GDM1 (cell line): ENCODE data around the gene RPLP2.

Experiments used
- DNase-seq: peaks from one replicate; lab custom pipeline; 2025; lab: John Stamatoyannopoulos, UW

The RPLP2 gene

GRCh38 chr11:824292-824880 lies 14.6 kb downstream of the RPLP2 start:
- DNase-seq, result no peak

DNA sequence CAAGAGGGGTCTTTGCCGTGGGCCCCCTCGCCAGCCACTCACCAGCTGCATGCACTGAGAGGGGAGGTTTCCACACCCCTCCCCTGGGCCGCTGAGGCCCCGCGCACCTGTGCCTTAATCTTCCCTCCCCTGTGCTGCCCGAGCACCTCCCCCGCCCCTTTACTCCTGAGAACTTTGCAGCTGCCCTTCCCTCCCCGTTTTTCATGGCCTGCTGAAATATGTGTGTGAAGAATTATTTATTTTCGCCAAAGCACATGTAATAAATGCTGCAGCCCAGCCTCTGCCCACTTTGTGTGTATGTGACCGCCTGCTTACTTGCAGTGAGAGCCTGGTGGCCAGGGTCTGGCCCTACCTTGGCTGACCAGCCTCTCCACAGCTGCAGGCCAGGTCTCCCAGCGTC lies 15.2 kb downstream of the RPLP2 start:
- DNase-seq, result no peak

GRCh38 chr11:825366-826226 lies 15.8 kb downstream of the RPLP2 start:
- DNase-seq, result no peak

DNA sequence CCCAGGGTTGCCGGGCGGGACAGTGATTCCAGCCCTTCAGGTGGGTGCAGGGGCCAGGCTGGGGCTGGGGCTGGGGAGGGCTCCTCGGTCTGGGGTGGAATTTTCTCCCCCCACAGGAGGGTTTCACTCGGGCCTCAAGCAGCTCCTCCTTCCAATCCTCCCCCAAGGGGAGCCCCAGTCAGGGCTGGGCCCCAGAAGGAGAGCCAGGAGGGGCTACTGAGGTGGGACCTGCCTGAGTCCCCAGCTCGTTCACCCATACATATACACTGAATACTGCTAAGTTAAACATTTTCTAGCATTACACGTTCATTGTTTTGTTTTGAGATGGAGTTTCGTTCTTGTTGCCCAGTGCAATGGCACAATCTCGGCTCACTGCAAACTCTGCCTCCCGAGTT lies 16.5 kb downstream of the RPLP2 start:
- no peak for DNase-seq

DNA sequence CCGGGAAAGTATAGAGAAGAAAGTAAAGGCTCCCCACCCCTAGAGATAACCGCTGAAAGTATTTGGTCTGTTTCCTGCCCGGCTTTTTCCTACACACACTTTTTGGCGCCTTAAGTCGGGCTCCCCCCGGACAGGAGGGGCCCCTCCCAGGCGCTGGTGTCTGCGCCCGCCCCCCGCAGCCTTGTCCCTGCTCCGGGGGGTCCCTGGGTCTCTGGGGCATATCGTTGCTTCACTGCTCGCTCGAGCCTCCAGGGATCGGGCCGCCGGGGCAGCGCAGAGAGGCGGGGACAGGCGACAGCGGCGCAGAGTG lies 17.0 kb downstream of the RPLP2 start:
- no peak for DNase-seq

DNA sequence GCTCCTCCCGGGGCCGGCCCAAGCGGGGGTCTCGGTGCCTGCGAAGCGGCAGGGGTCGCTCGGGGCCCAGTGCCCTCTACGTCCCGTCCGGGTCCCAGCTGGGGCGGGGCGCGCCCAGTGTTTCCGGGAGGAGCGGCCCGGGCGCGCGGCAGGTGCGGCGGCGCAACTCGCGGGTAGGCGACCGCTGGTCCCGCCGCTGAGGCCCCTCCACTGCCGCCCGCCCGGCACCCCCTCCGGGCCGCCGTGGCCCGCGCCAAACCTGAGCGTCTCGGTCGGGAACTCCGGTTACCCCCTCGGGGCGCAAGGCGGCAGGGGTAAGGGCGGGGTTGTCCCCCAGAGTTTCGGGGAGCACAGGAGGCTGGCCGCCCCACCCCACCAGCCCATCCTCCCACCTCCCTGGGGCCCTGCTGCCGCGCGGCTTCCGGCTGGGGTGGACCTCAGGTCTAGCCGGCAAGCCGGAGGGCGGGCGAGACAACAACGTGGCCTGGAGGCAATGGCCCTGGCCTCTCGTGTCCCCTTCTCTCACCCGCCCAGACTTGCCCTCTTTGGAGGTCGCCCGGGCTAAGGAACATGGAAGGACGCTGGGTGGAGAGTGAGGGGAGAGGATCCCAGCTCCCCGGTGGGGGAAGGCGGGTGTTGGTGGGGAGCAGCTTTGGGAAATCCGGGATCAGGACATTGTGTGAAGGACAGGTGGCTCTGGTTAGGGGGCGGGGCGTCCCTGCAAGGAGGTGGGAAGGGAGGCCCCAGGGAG lies 17.6 kb downstream of the RPLP2 start:
- DNase-seq, result no peak

- DNase-seq, result no peak
Observed at GRCh38 chr11:827897-828192, 18.1 kb downstream of the RPLP2 start, which contains the start of gene CRACR2B. CRACR2B (plus strand) TSS chr11:827919; CDS start chr11:828608, 689 bp downstream.

GRCh38 chr11:828506-829175 lies 18.9 kb downstream of the RPLP2 start:
- DNase-seq, result peak; percentile 42

DNA sequence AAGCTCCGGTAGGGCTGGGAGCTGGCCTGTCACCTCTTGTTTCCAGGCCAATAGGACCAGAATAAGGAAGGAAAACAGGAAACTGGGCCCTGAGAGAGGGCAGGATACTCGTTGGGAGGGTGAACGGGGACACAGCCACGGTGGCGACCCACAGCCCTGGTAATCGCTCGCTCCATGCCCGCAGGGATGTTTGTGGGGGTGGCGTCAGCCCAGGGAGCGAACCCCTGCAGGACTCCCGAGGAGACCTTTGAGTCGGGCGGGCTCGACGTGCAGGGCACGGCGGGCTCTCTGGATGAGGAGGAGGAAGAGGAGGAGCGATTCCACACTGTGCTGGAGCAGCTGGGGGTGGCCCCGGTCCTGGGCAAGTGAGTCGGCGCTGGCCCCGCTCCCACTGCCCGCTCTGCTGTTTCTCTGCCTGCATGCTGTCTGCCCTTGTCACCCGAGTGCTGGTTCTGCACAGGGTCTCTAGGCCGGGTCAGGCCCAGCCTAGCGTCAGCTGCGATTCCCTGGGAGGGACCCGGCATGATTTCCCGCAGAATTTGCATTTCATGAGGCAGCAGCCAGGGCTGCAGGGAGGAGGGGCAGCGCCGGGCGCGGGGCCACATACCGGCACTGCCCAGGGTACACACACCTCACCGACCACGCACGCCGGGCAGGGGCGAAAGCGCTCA lies 19.5 kb downstream of the RPLP2 start:
- DNase-seq, result no peak

DNA sequence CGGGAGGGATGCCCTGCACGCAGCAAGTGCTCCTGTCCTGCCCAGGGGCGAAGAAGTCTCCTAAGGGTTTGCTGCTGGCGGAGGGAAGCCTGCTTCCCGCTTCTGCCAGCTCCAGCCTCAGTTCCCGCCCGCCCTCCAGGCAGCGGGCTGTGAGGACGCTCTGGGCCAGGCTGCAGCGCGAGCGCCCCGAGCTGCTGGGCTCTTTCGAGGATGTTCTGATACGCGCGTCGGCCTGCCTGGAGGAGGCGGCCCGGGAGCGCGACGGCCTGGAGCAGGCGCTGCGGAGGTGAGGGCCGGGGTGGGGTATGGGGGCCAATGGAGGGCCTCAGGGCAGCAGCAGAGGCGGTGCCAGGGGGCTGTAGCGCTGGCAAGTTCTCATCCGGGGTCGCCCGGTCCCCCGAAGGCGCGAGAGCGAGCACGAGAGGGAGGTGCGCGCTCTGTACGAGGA lies 20.1 kb downstream of the RPLP2 start:
- no peak for DNase-seq

DNA sequence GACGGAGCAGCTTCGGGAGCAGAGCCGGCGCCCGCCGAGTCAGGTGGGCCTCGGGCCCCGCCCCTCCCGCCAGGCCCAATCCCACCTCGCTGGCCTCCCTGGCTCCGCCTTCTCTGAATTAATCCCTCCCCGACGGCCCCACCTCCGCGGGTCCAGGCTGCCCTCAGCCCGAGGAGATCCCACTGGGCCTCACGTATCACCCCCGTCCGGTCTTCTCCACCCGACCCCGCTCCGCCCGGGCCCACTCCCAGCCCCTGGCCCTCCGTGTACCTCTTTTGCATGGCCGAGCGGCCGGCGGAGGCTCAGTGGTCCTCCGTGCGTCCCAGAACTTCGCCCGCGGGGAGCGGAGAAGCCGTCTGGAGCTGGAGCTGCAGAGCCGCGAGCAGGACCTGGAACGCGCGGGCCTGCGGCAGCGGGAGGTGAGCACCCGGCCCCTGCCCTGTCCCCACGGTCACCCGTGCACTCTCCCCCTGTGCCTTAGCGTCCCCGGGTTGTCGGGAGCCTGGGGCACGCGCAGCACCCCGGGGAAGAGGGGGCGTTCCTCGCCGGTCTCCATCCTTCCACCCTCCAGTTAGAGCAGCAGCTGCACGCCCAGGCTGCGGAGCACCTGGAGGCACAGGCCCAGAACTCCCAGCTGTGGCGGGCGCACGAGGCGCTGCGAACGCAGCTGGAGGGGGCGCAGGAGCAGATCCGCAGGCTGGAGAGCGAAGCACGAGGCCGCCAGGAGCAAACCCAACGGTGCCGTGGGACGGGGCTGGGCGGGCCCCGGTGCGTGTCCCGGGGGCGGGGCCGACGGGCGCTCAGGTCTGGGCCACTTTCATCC lies 20.7 kb downstream of the RPLP2 start:
- no peak for DNase-seq

- no peak for DNase-seq
Observed at GRCh38 chr11:831118-831864, 21.5 kb downstream of the RPLP2 start.

DNA sequence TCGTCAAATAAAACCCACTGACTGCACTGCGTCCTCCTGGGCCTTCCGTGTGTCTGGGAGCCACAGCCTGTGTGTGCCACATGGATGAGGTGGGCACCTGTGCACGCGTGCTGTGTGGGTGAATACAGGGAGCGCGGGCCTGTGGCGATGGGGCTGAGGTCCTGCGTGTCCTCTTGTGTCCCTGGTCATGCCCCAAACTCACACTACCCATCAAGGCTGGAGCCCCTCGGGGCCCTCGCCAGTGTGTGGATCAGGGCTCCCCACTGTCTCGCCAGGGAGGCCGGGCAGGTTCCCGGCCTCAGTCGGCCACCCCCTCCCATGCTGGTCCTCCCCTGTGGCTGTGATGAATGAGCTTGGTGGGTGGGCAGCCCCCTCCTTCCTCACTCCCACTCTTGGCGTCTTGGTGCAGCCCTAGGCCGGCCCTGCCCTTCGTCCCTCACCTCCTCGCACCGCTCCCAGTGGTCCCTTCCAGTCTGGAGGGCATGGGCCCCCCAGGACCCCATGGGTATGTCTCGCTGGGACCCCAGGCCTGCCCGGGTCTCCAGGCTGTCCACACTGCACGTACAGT lies 22.3 kb downstream of the RPLP2 start:
- no peak for DNase-seq

GRCh38 chr11:832529-833113 lies 22.9 kb downstream of the RPLP2 start, which contains the start of gene CD151:
CD151 (plus strand) TSS chr11:832952; CDS start chr11:836070, 3,118 bp downstream.
- peak; percentile 44 for DNase-seq

GRCh38 chr11:833114-833791 lies 23.5 kb downstream of the RPLP2 start:
- no peak for DNase-seq

DNA sequence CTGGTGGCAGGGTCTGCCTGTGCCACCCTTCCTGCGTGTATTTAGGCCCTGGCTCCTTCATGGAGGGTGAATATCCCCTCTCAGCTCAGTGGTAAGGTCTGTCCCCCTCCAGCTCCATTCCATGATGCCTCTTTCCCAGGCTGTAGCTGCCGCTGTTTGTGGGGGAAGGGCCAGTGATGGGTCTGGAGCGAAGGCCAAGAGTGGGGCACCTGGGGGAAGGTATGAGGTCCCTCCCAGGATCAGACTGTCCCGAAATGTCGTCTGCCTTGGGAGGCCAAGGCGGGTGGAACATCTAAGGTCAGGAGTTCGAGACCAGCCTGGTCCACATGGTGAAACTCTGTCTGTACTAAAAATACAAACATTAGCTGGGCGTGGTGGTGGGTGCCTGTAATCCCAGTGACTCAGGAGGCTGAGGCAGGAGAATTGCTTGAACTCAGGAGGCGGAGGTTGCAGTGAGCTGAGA lies 24.1 kb downstream of the RPLP2 start:
- DNase-seq, result no peak

- no peak for DNase-seq
Observed at GRCh38 chr11:834371-835316, 24.9 kb downstream of the RPLP2 start.

GRCh38 chr11:836274-836673 lies 26.5 kb downstream of the RPLP2 start:
- no peak for DNase-seq
